ENCODE data around the gene YBX2.

DNA sequence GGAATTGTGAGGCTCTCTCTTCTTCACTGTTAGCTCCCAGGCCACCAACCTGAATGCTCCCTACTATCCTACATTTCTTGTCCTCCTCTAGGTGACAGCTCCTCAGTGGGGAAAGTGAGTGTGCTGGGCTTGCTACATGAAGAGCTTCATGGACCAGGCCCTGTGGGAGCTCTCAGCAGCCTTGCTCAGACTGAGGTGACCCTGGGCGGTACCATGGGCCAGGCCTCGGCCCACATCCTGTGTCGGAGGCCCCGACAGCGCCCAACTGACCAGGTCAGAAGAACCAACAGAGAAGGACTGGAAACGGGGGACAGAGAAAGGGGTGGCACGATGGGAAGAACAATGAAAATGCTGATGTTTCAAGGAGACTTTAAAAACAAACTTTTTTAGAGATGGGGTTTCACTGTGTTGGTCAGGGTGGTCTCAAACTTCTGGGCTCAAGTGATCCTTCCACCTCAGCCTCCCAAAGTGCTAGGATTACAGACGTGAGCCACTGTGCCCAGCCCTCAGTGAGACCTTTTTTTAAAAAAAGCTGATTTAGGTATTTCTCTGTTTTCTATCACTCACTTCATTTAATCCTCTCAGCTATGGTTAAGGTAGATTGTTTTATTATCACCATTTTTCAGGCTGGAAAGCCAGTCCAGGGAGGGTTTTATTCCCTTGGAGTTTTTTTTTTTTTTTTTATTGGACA, 37.5 kb downstream of the YBX2 start:
- TF ChIP-seq, protein P1, sequence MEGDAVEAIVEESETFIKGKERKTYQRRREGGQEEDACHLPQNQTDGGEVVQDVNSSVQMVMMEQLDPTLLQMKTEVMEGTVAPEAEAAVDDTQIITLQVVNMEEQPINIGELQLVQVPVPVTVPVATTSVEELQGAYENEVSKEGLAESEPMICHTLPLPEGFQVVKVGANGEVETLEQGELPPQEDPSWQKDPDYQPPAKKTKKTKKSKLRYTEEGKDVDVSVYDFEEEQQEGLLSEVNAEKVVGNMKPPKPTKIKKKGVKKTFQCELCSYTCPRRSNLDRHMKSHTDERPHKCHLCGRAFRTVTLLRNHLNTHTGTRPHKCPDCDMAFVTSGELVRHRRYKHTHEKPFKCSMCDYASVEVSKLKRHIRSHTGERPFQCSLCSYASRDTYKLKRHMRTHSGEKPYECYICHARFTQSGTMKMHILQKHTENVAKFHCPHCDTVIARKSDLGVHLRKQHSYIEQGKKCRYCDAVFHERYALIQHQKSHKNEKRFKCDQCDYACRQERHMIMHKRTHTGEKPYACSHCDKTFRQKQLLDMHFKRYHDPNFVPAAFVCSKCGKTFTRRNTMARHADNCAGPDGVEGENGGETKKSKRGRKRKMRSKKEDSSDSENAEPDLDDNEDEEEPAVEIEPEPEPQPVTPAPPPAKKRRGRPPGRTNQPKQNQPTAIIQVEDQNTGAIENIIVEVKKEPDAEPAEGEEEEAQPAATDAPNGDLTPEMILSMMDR (IDR thresholded peaks at IDR 0.05) = no peak
- no peak for TF ChIP-seq EZH2 (IDR thresholded peaks at IDR 0.05; ENCODE audit: borderline replicate concordance, insufficient read depth, low read depth, low read length, poor library complexity, severe bottlenecking)

Data from B cell (primary cell).